ENCODE results near the gene FOXQ1.

The FOXQ1 gene

DNA sequence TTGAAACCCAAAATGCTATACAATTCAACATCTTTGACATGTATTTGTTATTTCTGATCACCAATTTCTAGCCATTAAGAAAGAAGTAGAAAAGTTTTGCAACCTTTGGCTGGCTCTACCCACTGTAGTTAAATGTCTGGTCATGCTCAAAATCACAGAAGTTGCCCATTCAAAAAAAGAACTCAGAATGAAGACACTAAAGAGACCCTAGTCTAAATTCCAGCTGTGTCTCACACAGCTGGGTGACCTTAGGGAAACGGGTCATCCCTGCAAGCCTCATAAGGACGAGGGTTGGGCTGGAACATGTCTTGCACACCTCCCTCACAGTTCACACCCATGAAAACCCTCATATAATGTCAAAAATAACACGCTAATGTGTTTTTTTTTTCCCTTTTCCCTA, 10.3 kb downstream of the FOXQ1 start:
- TF ChIP-seq GATA1 (IDR thresholded peaks at IDR 0.05; ENCODE audit: low read depth, low read length) (no peak), POLR2A (IDR thresholded peaks at IDR 0.05; ENCODE audit: low read length) (no peak)

GRCh38 chr6:1322696-1323219, 10.9 kb downstream of the FOXQ1 start:
- TF ChIP-seq POLR2A (IDR thresholded peaks at IDR 0.05; ENCODE audit: low read length) (no peak), GATA1 (IDR thresholded peaks at IDR 0.05; ENCODE audit: low read depth, low read length) (no peak)
- DNase-seq = no peak

More for the DNA sequence above, 10.3 kb downstream of the FOXQ1 start:
- no peak for DNase-seq

GRCh38 chr6:1324936-1325335, 13.0 kb downstream of the FOXQ1 start:
- no peak for TF ChIP-seq GATA1 (IDR thresholded peaks at IDR 0.05; ENCODE audit: low read depth, low read length)
- TF ChIP-seq POLR2A (IDR thresholded peaks at IDR 0.05; ENCODE audit: low read length) = no peak
- no peak for DNase-seq

- DNase-seq = no peak
Measured at GRCh38 chr6:1325461-1326309, 13.8 kb downstream of the FOXQ1 start.

GRCh38 chr6:1326535-1327121, 14.7 kb downstream of the FOXQ1 start:
- TF ChIP-seq GATA1 (IDR thresholded peaks at IDR 0.05; ENCODE audit: low read depth, low read length) (no peak), POLR2A (IDR thresholded peaks at IDR 0.05; ENCODE audit: low read length) (no peak)
- no peak for DNase-seq

More at GRCh38 chr6:1325461-1326309, 13.8 kb downstream of the FOXQ1 start:
- TF ChIP-seq POLR2A (IDR thresholded peaks at IDR 0.05; ENCODE audit: low read length) (no peak), GATA1 (IDR thresholded peaks at IDR 0.05; ENCODE audit: low read depth, low read length) (no peak)

DNA sequence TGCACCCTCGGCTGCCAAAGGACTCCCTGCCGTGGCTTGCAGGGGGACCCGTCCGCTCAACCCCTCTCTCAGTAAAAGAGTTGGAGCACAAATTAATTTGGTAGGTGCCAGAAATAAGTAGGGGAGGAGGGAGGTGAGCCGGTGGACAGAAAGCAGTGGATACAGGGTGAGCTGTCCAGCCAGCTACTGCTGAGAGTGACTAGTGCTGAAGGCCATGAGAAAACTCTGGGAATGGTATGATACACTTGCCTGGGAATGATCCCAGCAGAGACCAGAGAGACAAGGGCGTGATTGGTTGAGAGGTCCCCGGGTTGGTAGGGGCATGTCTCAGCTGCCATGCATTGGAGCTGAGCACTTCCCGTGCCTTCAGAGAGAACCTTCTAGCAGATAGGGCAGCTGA, 15.7 kb downstream of the FOXQ1 start:
- no peak for DNase-seq
- no peak for TF ChIP-seq POLR2A (IDR thresholded peaks at IDR 0.05; ENCODE audit: low read length)
- no peak for TF ChIP-seq GATA1 (IDR thresholded peaks at IDR 0.05; ENCODE audit: low read depth, low read length)

GRCh38 chr6:1328129-1328800, 16.4 kb downstream of the FOXQ1 start:
- no peak for DNase-seq
- TF ChIP-seq GATA1 (IDR thresholded peaks at IDR 0.05; ENCODE audit: low read depth, low read length) (no peak), POLR2A (IDR thresholded peaks at IDR 0.05; ENCODE audit: low read length) (no peak)

GRCh38 chr6:1329708-1330107, 17.8 kb downstream of the FOXQ1 start:
- DNase-seq = no peak
- TF ChIP-seq POLR2A (IDR thresholded peaks at IDR 0.05; ENCODE audit: low read length) (no peak), GATA1 (IDR thresholded peaks at IDR 0.05; ENCODE audit: low read depth, low read length) (no peak)

DNA sequence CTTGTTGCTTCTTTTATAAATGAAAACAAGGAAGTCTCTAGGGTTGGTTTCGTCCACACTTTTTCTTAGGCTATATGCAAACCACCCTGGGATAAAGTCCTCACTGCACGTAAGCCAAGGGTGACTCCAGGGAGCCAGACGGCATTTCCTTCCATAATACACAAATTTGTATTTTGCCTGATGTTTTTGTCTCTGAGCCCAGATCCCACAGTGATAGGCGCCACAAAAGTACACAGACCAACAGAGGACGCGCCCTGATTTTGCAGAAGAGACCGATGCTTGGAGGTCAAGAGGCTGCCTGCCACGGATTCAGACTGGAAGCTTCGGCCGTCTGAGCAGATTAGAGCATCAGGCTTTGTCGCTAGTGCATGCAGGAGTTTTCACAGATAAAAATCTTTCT, 22.8 kb downstream of the FOXQ1 start:
- DNase-seq = no peak
- no peak for TF ChIP-seq POLR2A (IDR thresholded peaks at IDR 0.05; ENCODE audit: low read length)
- TF ChIP-seq GATA1 (IDR thresholded peaks at IDR 0.05; ENCODE audit: low read depth, low read length) = no peak

- no peak for TF ChIP-seq GATA1 (IDR thresholded peaks at IDR 0.05; ENCODE audit: low read depth, low read length)
- TF ChIP-seq POLR2A (IDR thresholded peaks at IDR 0.05; ENCODE audit: low read length) = no peak
- DNase-seq = no peak
Measured at GRCh38 chr6:1335367-1336037, 23.6 kb downstream of the FOXQ1 start.

- no peak for TF ChIP-seq GATA1 (IDR thresholded peaks at IDR 0.05; ENCODE audit: low read depth, low read length)
- no peak for TF ChIP-seq POLR2A (IDR thresholded peaks at IDR 0.05; ENCODE audit: low read length)
- DNase-seq = no peak
Measured at GRCh38 chr6:1336246-1336843, 24.4 kb downstream of the FOXQ1 start.

- no peak for DNase-seq
- no peak for TF ChIP-seq GATA1 (IDR thresholded peaks at IDR 0.05; ENCODE audit: low read depth, low read length)
- TF ChIP-seq POLR2A (IDR thresholded peaks at IDR 0.05; ENCODE audit: low read length) = no peak
Measured at GRCh38 chr6:1337791-1338190, 25.9 kb downstream of the FOXQ1 start.

- TF ChIP-seq POLR2A (IDR thresholded peaks at IDR 0.05; ENCODE audit: low read length) = no peak
- no peak for TF ChIP-seq GATA1 (IDR thresholded peaks at IDR 0.05; ENCODE audit: low read depth, low read length)
- no peak for DNase-seq
Measured at GRCh38 chr6:1346101-1346500, 34.2 kb downstream of the FOXQ1 start.

Data from erythroblast (primary cell).